H1 (cell line): ENCODE measurements around the gene GPRASP3.

Source experiments
- EZH2 ChIP-seq: fragments of 200-600 bp; sonication (generic); IDR thresholded peaks from 2 replicates; pipeline ENCODE4 v1.7.1; 2012; ENCODE audit warnings: low read depth, mild to moderate bottlenecking, moderate library complexity, low read length, inconsistent platforms; ENCODE audit not compliant: severe bottlenecking
- PHF8 ChIP-seq: fragments of 200-600 bp; sonication (generic); conservative IDR thresholded peaks from 2 replicates; pipeline ENCODE4 v1.7.1; 2012; ENCODE audit warnings: low read depth, mild to moderate bottlenecking, inconsistent platforms, low read length, moderate library complexity
- POLR2AphosphoS5 ChIP-seq: IDR thresholded peaks from 2 replicates; pipeline ENCODE4 v1.6.1; 2011; ENCODE audit warnings: low read depth, low read length

DNA sequence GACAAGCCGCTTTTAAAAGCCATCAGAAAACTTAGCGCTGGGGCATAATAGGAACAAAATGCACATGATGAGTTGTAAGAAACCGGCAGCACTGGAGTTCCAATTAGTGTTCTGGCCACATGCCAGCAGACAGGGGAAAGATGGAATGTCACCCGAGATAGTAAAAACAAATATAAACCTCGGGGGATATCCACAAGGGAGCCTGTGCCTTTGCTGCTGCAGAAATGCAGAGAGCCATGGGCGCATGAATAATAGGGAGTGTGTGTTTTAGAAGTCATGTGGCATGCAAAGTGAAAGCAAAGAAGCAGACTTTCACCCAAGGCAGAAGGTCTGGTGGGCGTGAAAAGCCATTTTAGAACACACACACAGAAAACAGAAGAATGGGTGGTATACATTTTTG, 19.1 kb downstream of the GPRASP3 start:
- no peak for TF ChIP-seq POLR2AphosphoS5
- TF ChIP-seq EZH2 = no peak
- no peak for TF ChIP-seq PHF8
